ENCODE data around the gene MEG3.

MEG3 gene

DNA sequence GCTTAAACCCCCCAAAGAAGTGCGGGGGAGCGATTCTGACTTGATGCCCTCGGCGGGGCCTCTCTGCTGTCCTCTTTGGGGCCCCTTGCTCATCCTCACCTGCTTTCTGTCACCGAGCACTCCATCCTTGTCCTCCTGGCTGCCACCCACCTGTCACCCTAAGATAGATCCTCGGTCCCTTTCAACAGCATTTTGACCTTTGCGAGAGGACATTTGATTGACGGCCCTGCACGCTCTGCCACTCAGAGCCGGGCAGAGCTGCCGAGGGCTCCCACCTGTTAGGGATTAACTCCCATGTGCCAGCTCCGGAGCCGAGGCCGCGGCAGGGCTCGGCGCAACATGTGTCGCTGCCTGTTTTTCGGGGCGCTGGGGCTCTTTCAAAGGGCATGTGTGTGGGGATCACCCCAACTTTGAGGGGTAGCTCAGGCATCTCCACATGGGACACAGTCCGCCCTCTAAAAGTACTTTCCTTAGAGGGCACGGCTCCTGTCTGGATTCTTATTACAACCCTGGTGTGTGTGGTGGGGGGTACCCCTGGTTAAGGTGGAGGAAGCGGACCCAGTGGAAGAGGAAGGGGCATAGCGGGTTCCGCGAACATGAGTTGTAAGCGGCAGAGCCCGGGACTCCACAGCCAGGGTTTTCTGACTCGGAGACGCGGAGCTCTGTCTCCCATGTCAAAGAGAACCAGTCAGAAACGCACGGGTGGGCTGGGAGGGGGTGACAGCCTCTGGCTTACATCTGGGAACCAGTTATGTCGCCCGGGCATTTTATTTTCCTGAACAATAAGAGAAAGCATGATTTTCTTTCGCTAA is 811 bp upstream of the MEG3 start:
- Histone ChIP-seq H3K9ac (ENCODE audit: low read length) (no peak overlapping the region), H3K27ac (ENCODE audit: low read depth, low read length) (no peak overlapping the region), H3K9me3 (ENCODE audit: insufficient read depth, low read length) (no peaks in the 10 kb centered on the region), H3K27me3 (ENCODE audit: low read length) (no peaks in the 10 kb centered on the region), H3K4me2 (ENCODE audit: low read depth, low read length, poor library complexity, severe bottlenecking) (no peak overlapping the region), H3F3A (ENCODE audit: insufficient read depth) (no peaks in the 10 kb centered on the region), H3K9me2 (replicated peaks; ENCODE audit: insufficient read depth, low read length) (no peaks in the 10 kb centered on the region), H3K79me2 (ENCODE audit: insufficient read depth, low read length) (no peaks in the 10 kb centered on the region), H4K20me1 (ENCODE audit: low read depth, low read length) (no peaks in the 10 kb centered on the region), H3K36me3 (ENCODE audit: low read length) (no peaks in the 10 kb centered on the region), H3K4me3 (ENCODE audit: insufficient read depth, low read length, poor library complexity, severe bottlenecking) (no peak overlapping the region), H2AFZ (ENCODE audit: low read depth, low read length, severe bottlenecking) (no peak overlapping the region)
- TF ChIP-seq, protein P1, sequence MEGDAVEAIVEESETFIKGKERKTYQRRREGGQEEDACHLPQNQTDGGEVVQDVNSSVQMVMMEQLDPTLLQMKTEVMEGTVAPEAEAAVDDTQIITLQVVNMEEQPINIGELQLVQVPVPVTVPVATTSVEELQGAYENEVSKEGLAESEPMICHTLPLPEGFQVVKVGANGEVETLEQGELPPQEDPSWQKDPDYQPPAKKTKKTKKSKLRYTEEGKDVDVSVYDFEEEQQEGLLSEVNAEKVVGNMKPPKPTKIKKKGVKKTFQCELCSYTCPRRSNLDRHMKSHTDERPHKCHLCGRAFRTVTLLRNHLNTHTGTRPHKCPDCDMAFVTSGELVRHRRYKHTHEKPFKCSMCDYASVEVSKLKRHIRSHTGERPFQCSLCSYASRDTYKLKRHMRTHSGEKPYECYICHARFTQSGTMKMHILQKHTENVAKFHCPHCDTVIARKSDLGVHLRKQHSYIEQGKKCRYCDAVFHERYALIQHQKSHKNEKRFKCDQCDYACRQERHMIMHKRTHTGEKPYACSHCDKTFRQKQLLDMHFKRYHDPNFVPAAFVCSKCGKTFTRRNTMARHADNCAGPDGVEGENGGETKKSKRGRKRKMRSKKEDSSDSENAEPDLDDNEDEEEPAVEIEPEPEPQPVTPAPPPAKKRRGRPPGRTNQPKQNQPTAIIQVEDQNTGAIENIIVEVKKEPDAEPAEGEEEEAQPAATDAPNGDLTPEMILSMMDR (IDR thresholded peaks at IDR 0.05; ENCODE audit: insufficient read depth, low read length, poor library complexity, severe bottlenecking) = no peak

DNA sequence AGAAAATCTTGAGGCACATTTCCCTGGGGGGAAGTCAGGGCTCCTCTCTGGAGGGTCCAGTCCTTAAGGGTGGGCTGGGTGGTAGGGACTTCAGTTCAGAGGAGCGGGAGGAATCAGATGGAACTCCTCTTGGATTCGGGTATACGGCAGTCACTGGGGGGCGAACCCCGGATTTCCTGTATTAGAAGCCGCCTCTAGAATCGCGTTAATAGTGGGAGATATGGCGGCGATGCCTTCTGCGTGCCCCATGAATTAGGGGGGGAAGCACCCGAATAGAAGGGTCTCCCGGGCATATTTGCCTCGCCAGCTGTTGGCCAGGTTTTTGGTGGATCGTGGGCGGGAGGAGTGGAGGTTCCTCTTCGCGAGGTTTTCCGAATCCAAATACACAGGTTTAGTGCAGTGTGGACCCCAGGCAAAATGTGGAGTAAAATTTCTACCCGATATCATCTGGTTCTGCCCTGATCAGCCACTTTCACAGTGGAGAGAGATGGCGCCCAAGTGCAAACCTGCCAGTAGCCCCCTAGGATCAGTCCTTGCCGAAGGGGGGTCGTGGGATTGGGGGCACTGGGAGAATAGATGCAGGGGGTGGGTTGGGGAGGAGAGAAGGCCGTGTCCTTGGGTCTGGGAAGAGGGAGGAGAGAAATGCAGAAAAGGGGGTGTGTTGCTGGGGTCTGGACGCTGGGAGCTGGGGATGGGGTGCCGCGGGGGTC is 628 bp downstream of the MEG3 start:
- Histone ChIP-seq H3K9me3 (ENCODE audit: insufficient read depth, low read length) (no peaks in the 10 kb centered on the region), H3K4me2 (ENCODE audit: low read depth, low read length, poor library complexity, severe bottlenecking) (no peak overlapping the region), H3K4me3 (ENCODE audit: insufficient read depth, low read length, poor library complexity, severe bottlenecking) (no peak overlapping the region), H3F3A (ENCODE audit: insufficient read depth) (no peaks in the 10 kb centered on the region), H3K36me3 (ENCODE audit: low read length) (no peaks in the 10 kb centered on the region), H3K79me2 (ENCODE audit: insufficient read depth, low read length) (no peaks in the 10 kb centered on the region), H3K27ac (ENCODE audit: low read depth, low read length) (no peak overlapping the region), H3K27me3 (ENCODE audit: low read length) (no peaks in the 10 kb centered on the region), H4K20me1 (ENCODE audit: low read depth, low read length) (no peaks in the 10 kb centered on the region), H3K9ac (ENCODE audit: low read length) (no peak overlapping the region), H3K9me2 (replicated peaks; ENCODE audit: insufficient read depth, low read length) (no peaks in the 10 kb centered on the region), H2AFZ (ENCODE audit: low read depth, low read length, severe bottlenecking) (no peak overlapping the region)
- no peak for TF ChIP-seq EZH2phosphoT487 (conservative IDR thresholded peaks at IDR 0.05; ENCODE audit: low read length)
- TF ChIP-seq, protein P1 (IDR thresholded peaks at IDR 0.05; ENCODE audit: insufficient read depth, low read length, poor library complexity, severe bottlenecking) = no peak

DNA sequence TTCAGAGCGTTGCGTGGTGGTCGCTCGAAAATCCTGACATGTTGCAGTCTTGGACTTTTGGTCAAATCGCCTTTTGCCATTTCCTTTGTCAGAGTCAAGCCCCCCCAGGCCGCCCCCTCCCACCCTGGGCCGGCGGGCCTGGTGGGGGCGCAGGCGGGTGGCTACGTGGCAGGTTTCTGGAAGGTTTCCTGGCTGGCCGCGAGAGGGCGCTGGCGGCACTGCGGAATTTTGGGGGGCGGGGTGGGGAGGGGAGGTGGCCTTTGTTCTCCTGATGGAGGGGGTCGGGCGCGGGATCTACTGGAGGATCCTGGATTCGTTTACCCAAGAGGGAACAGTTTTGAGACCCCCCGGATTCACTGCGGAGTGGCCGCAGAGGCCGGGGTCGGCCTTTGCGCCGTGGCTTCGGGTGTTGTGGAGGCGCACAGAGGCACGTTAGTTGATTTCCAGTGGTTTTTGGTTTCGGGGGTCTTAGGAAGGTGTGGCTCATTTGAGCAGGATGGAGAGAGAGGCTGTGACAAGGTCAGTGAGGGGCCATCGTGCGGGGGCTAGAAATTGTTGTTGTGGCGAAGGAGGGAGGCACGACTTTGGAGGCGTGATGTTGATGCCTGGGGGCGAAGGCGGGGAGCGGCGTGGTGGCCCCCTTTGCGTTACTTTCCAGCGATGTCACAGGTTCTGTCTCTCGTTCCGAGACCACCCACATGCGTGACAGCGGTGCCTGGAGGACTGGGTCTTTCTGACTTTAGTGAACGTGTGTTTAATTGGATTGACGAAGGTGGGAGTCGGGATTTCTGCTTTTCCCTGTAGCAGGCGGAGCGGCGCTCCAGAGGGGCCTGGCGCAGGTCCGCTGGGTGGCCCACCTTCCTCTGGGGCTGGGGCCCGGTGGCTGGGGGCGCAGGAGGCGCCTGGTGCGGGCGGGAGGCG is 1.4 kb downstream of the MEG3 start:
- H3F3A ChIP-seq (ENCODE audit: insufficient read depth) = no peaks in the 10 kb centered on the region
- H3K9me3 ChIP-seq (ENCODE audit: insufficient read depth, low read length) = no peaks in the 10 kb centered on the region
- no peak overlapping the region for H2AFZ ChIP-seq (ENCODE audit: low read depth, low read length, severe bottlenecking)
- H3K27me3 ChIP-seq (ENCODE audit: low read length) = no peaks in the 10 kb centered on the region
- no peaks in the 10 kb centered on the region for H3K9me2 ChIP-seq (replicated peaks; ENCODE audit: insufficient read depth, low read length)
- H3K36me3 ChIP-seq (ENCODE audit: low read length) = no peaks in the 10 kb centered on the region
- H3K9ac ChIP-seq (ENCODE audit: low read length) = no peak overlapping the region
- no peaks in the 10 kb centered on the region for H4K20me1 ChIP-seq (ENCODE audit: low read depth, low read length)
- H3K4me3 ChIP-seq (ENCODE audit: insufficient read depth, low read length, poor library complexity, severe bottlenecking) = no peak overlapping the region
- no peak overlapping the region for H3K27ac ChIP-seq (ENCODE audit: low read depth, low read length)
- H3K79me2 ChIP-seq (ENCODE audit: insufficient read depth, low read length) = no peaks in the 10 kb centered on the region
- TF ChIP-seq, protein P1 (IDR thresholded peaks at IDR 0.05; ENCODE audit: insufficient read depth, low read length, poor library complexity, severe bottlenecking) = no peak
- no peak for TF ChIP-seq EZH2phosphoT487 (conservative IDR thresholded peaks at IDR 0.05; ENCODE audit: low read length)
- H3K4me2 ChIP-seq (ENCODE audit: low read depth, low read length, poor library complexity, severe bottlenecking) = no peak overlapping the region
